Lower leg skin (tissue), 4 donors: ENCODE results near the gene EPB41L4B. TPM values are rescaled to one million over a fixed set of nuclear protein-coding genes. Genes with fewer than 3 reads are reported as not detected.

Experiments used
- DNase-seq, 2 donors: peaks; one replicate each; pipeline ENCODE4 v3.0.0-alpha.2; 2019; ENCODE audit warnings: low spot score in 2 of 2
- H3K4me3 ChIP-seq: fragments of 200-600 bp; sonication (generic); 2 replicates; pipeline ENCODE4 v1.5.1; 2017; ENCODE audit warnings: mild to moderate bottlenecking, low read depth; ENCODE audit not compliant: poor library complexity, severe bottlenecking
- POLR2A ChIP-seq, 2 donors: fragments of 450-650 bp; IDR thresholded peaks; one replicate each; pipeline ENCODE4 v1.6.1; 2016 to 2017; ENCODE audit warnings: antibody characterized with exemption in 2 of 2, mild to moderate bottlenecking in 1 of 2, moderate library complexity in 1 of 2
- WGBS, 2 donors: methylation state at CpG; one replicate each; pipeline ENCODE4 v1.1.5; 2018; 5-methylcytosine and 5-hydroxymethylcytosine counted together
- intact Hi-C: fragments of 100-400 bp; cut with DNase I; formaldehyde crosslinking; loops from one replicate; pipeline ENCODE4 v1.15.0; 2023; ENCODE audit warnings: low total_unique reads
- total RNA-seq, 4 donors: library from RNA; depleted of rRNA; stranded (reverse); fragments of >200 nt; gene quantifications; one replicate each; pipeline ENCODE4 v1.1.0, GENCODE V29; 2016
- TF ChIP-seq, protein P1 (sequence below), 3 donors: fragments of 450-650 bp; IDR thresholded peaks; one replicate each; pipeline ENCODE4 v1.5.1; 2016; ENCODE audit warnings: antibody characterized with exemption in 3 of 3, mild to moderate bottlenecking in 3 of 3, moderate library complexity in 2 of 3

EPB41L4B gene
- total RNA-seq, 4 donors from 2014 or later: 15.4 to 31.6 (median 21.6) TPM

DNA sequence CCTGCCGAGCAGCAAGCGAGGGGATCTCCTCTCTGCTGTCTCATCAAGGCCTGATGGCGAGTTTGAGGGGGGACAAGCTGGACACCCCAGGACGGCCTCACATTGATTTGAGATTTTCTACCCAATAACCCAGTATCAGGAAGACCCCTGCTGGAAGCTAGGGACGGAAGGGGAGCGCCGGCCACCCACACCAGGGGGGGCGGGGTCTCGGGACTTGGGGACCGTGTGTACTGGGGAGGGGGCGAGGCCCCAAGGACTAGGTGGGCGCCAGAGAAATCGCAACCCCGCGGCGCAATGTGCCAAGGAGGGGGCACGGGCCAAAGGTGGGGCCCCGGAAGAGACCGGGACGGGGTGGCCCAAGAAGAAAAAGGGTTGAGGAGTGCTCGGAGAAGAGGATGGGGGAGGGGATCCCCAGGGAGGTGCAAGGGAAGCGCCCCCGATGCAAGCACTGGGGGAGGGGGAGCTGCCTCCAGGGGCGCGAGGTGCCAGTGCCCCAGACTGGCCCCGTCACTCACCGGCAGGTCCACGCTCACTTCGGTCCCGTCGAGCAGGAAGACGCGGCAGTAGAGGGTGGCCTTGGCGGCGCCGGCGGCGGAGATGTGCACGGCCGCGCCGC, 1.1 kb downstream of the EPB41L4B start:
- intact Hi-C loops: no loop called here
- H3K4me3 ChIP-seq: no peak overlapping the region
- no peak for TF ChIP-seq POLR2A (IDR thresholded peaks at IDR 0.05)
- TF ChIP-seq, protein P1, sequence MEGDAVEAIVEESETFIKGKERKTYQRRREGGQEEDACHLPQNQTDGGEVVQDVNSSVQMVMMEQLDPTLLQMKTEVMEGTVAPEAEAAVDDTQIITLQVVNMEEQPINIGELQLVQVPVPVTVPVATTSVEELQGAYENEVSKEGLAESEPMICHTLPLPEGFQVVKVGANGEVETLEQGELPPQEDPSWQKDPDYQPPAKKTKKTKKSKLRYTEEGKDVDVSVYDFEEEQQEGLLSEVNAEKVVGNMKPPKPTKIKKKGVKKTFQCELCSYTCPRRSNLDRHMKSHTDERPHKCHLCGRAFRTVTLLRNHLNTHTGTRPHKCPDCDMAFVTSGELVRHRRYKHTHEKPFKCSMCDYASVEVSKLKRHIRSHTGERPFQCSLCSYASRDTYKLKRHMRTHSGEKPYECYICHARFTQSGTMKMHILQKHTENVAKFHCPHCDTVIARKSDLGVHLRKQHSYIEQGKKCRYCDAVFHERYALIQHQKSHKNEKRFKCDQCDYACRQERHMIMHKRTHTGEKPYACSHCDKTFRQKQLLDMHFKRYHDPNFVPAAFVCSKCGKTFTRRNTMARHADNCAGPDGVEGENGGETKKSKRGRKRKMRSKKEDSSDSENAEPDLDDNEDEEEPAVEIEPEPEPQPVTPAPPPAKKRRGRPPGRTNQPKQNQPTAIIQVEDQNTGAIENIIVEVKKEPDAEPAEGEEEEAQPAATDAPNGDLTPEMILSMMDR (IDR thresholded peaks at IDR 0.05): no peak
- no peak for DNase-seq
- whole genome bisulfite sequencing, 2 donors: 4 to 5% methylated on average over 32 of the region's 42 CpGs

- TF ChIP-seq, protein P1 (IDR thresholded peaks at IDR 0.05): no peak
- TF ChIP-seq POLR2A (IDR thresholded peaks at IDR 0.05): no peak
- no peak overlapping the region for H3K4me3 ChIP-seq
- 19 to 36% methylated on average over 13 to 27 of the region's 41 CpGs for WGBS, 2 donors
- intact Hi-C loops: no loop called here
- no peak for DNase-seq
Measured at GRCh38 chr9:109319017-109319625, 1.7 kb downstream of the EPB41L4B start.

- no peak overlapping the region for H3K4me3 ChIP-seq
- TF ChIP-seq, protein P1 (IDR thresholded peaks at IDR 0.05): no peak
- no peak for TF ChIP-seq POLR2A (IDR thresholded peaks at IDR 0.05)
- no peak for DNase-seq
- intact Hi-C loops: no loop called here
- WGBS, 2 donors: 41 to 42% methylated on average over 13 of the region's 13 CpGs
Measured at GRCh38 chr9:109317979-109318741, 2.7 kb downstream of the EPB41L4B start.

- H3K4me3 ChIP-seq: no peak overlapping the region
- 61 to 64% methylated on average over 13 of the region's 13 CpGs for WGBS, 2 donors
- no peak for DNase-seq
- intact Hi-C loops: no loop called here
- TF ChIP-seq, protein P1 (IDR thresholded peaks at IDR 0.05): no peak
- TF ChIP-seq POLR2A (IDR thresholded peaks at IDR 0.05): no peak
Measured at GRCh38 chr9:109317311-109317978, 3.4 kb downstream of the EPB41L4B start.

- WGBS, 2 donors: 25 to 41% methylated on average over 12 of the region's 12 CpGs
- DNase-seq: peak; percentile 87 to 92
- intact Hi-C loops: no loop called here
- TF ChIP-seq, protein P1 (IDR thresholded peaks at IDR 0.05): no peak
- no peak for TF ChIP-seq POLR2A (IDR thresholded peaks at IDR 0.05)
- H3K4me3 ChIP-seq: no peak overlapping the region
Measured at GRCh38 chr9:109316207-109316640, 4.6 kb downstream of the EPB41L4B start.
